ENCODE results near the gene TCN2.

DNA sequence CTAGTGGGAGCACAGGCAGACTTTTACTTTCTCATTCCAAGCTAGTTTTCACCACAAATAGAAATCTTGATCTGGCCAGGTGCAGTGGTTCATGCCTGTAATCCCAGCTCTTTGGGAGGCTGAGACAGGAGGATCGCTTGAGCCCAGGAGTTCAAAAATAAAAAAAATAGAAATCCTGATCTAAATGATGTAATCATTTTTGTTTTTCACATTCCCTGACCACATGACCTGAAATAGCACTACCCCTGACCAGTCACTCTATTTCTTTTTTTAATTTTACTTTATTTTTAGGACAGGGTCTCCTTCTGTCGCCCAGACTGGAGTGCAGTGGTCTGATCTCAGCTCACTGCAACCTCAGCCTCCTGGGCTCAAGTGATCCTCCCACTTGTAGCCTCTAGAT is 2.3 kb upstream of the TCN2 start:
- TF ChIP-seq POLR2A (IDR thresholded peaks at IDR 0.05): no peak
- TF ChIP-seq, protein P1, sequence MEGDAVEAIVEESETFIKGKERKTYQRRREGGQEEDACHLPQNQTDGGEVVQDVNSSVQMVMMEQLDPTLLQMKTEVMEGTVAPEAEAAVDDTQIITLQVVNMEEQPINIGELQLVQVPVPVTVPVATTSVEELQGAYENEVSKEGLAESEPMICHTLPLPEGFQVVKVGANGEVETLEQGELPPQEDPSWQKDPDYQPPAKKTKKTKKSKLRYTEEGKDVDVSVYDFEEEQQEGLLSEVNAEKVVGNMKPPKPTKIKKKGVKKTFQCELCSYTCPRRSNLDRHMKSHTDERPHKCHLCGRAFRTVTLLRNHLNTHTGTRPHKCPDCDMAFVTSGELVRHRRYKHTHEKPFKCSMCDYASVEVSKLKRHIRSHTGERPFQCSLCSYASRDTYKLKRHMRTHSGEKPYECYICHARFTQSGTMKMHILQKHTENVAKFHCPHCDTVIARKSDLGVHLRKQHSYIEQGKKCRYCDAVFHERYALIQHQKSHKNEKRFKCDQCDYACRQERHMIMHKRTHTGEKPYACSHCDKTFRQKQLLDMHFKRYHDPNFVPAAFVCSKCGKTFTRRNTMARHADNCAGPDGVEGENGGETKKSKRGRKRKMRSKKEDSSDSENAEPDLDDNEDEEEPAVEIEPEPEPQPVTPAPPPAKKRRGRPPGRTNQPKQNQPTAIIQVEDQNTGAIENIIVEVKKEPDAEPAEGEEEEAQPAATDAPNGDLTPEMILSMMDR (IDR thresholded peaks at IDR 0.05): no peak
